Activated T-helper 17 cell treated with anti-CD3 and anti-CD28 coated beads, Interleukin-2, amount 50 U/mL, for 72 hours (primary cell): ENCODE measurements around the gene OMA1. TPM values are rescaled to one million over a fixed set of nuclear protein-coding genes. Genes with fewer than 3 reads are reported as not detected.

Source experiments
- ATAC-seq: fragments of 150-1000 bp; cut with Tn5 transposase; replicated peaks from 2 replicates; pipeline ENCODE4 v1.10.0; 2021; ENCODE audit warnings: mild to moderate bottlenecking, moderate library complexity
- H3K27ac Mint-ChIP-seq: one replicate; pipeline ENCODE4 v1.8.0; 2022; ENCODE audit warnings: mixed read lengths
- H3K27me3 Mint-ChIP-seq: one replicate; pipeline ENCODE4 v1.8.0; 2022; ENCODE audit warnings: mixed read lengths
- H3K36me3 Mint-ChIP-seq: one replicate; pipeline ENCODE4 v1.8.0; 2022; ENCODE audit warnings: low read depth, mild to moderate bottlenecking, mixed read lengths
- H3K4me1 Mint-ChIP-seq: one replicate; pipeline ENCODE4 v1.8.0; 2022; ENCODE audit warnings: mixed read lengths
- H3K4me3 Mint-ChIP-seq: one replicate; pipeline ENCODE4 v1.8.0; 2022; ENCODE audit warnings: mild to moderate bottlenecking, mixed read lengths
- H3K9me3 Mint-ChIP-seq: one replicate; pipeline ENCODE4 v1.8.0; 2022; ENCODE audit warnings: mixed read lengths
- total RNA-seq, 2 donors: library from RNA; stranded (reverse); gene quantifications; one replicate each; pipeline ENCODE4 v1.2.3, GENCODE V29; 2022

OMA1 gene
- total RNA-seq, 2 donors from 2014 or later, result 4.8 to 11.1 TPM

DNA sequence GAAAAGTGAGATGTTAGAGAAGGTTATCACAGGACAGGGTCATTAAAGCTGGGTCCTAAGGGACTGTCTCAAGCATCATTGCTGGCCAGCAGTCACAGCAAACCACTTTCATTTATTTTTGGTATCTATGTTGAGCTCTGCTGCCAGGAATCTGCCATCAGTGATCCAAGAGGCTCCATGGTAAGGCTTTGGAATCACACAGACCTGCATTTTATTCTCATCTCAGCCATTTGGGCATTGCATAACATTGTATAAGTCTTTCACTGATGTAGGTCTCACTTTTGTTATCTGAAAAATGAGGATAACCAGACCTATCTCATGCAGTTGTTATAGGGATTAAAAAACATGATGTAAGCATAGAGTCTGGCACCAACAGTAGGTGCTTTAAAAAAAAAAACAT is 77.5 kb downstream of the OMA1 start:
- Mint-ChIP-seq H3K9me3 (no peaks in the 10 kb centered on the region), H3K27me3 (no peaks in the 10 kb centered on the region), H3K27ac (no peak overlapping the region), H3K4me3 (no peak overlapping the region), H3K4me1 (no peaks in the 10 kb centered on the region), H3K36me3 (no peaks in the 10 kb centered on the region)
- ATAC-seq, result no peak

DNA sequence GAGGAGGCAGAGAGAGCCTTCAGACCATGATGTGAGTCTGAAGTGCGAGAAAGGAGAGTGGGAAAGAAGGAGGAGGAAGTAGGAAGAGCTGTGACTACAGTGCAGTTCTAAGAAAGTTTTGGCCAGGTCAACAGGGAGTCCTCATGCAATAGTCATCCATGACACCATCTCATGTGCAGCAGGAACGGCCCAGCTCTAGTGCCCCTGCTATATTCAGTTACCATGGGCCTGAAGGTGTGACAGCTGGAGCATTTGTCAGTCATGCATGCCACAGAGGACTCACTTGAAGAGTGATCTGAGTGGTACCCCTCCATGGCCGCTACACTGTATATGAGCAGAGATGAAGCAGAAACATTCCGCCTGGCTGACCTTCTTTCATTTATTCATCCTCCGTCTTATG is 77.9 kb downstream of the OMA1 start:
- H3K27ac Mint-ChIP-seq, result no peak overlapping the region
- H3K36me3 Mint-ChIP-seq, result no peaks in the 10 kb centered on the region
- H3K4me1 Mint-ChIP-seq, result no peaks in the 10 kb centered on the region
- H3K9me3 Mint-ChIP-seq, result no peaks in the 10 kb centered on the region
- H3K27me3 Mint-ChIP-seq, result no peaks in the 10 kb centered on the region
- H3K4me3 Mint-ChIP-seq, result no peak overlapping the region
- no peak for ATAC-seq

DNA sequence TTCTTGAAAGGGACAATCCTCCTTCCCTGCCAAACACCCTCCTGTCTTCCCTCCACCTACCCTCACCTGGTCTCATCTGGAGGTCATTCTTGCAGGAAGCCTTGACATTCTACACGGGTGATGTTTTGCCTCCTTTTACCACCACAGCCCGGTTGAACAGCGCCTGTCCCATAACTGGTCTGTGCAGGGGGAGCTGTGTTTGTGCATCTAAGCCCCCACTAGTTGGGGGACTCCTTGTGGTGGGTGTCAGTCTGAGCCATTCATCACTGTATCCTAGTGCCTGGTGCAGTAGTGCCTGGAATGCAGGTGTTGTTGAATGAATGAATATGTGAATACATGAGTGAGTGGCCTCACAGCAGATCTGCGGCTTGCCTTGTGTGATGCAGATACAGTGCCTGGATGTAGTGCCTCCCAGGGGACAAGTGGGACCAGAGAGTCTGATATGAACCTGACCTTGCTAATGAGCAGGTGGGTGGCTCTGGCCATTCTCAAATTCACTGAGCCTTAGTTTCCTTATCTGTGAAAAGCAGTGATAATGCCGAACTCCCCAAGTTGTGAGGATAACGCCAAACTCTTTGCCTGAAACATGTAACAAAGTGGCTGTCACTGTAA is 79.8 kb downstream of the OMA1 start:
- H3K27me3 Mint-ChIP-seq, result no peaks in the 10 kb centered on the region
- H3K4me3 Mint-ChIP-seq, result no peak overlapping the region
- no peaks in the 10 kb centered on the region for H3K36me3 Mint-ChIP-seq
- no peak for ATAC-seq
- no peaks in the 10 kb centered on the region for H3K9me3 Mint-ChIP-seq
- H3K4me1 Mint-ChIP-seq, result no peaks in the 10 kb centered on the region
- H3K27ac Mint-ChIP-seq, result no peak overlapping the region

DNA sequence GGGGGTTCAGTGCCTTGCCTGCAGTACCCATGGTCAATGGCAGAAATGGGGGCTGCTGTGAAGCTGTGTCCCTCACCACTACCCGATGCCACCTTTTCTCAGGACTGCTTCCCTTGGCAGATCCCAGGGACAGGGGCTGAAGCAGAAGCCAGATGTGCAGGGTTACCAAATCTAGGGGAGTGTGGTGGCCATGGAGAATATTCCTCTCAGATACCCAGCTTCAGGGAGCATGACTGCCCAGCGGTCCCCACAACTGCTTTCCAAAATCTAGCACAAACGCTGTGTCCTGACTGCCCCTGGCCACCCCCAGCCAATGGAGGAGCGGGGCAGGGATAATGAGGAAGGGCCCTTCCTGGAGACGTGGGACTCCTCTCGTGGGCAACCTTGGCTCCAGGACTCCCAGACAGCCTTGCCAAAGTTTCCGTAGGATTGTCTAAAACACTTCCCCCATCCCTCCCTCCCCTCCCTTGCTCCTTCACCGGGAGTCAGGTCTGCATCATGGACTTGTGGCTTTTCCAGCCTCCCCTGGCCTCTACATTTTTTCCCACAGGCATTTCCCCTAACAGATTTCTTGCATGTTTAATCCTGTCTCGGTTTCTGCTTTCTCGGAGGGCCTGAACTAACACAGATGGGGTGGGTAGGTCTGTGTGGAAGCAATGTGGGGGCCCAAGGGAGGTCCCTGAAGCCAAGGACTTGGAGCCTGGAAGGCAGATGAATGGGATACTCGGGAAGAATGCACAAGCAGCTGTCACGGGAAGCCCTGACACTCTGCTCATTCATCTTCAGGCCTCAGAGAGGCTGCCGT is 80.5 kb downstream of the OMA1 start:
- H3K27me3 Mint-ChIP-seq, result no peaks in the 10 kb centered on the region
- no peak overlapping the region for H3K27ac Mint-ChIP-seq
- H3K4me1 Mint-ChIP-seq, result no peaks in the 10 kb centered on the region

DNA sequence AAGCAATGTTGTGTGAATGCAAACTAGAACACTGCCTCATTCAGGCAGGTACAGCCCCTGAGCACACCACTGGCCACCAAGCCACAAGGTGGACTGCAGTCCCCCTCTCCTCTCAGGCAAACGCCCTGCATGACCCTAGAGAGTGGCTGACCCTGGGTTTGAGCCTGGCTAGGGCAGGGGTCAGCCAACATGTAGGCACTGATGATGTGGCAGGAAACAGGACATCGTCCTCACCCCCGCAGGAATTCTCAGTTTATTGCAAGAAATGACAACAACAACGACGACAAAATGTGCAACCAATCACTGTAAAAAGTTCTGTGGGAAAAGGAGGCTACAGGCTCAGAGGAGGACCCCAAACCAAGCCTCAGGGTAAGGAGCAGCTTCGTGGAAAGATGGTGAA is 81.3 kb downstream of the OMA1 start:
- H3K27ac Mint-ChIP-seq, result no peak overlapping the region
- no peaks in the 10 kb centered on the region for H3K36me3 Mint-ChIP-seq
- no peaks in the 10 kb centered on the region for H3K4me1 Mint-ChIP-seq
- no peaks in the 10 kb centered on the region for H3K27me3 Mint-ChIP-seq
- H3K9me3 Mint-ChIP-seq, result no peaks in the 10 kb centered on the region
- H3K4me3 Mint-ChIP-seq, result no peak overlapping the region
- no peak for ATAC-seq

More for the DNA sequence above, 80.5 kb downstream of the OMA1 start:
- ATAC-seq, result no peak
- Mint-ChIP-seq H3K9me3 (no peaks in the 10 kb centered on the region), H3K36me3 (no peaks in the 10 kb centered on the region), H3K4me3 (no peak overlapping the region)

DNA sequence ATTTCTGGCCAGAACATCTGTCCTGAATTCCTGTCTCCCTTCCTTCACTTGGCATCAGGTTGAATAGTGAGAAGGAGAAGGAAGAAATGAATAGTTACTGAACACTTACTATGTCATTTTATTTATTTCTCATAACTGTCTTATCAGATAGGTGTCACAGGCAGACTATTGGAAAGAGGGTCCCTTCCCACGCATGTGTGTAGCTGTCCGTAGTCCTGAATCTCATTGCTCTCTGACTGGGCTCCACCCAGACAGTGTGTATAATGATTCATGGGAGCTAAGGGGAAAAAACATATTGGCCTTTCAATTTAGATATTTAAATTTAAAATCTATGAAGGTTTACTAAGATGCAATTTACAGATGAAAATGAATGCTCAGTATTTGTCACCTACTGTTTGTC is 86.1 kb downstream of the OMA1 start:
- H3K4me3 Mint-ChIP-seq, result no peak overlapping the region
- H3K9me3 Mint-ChIP-seq, result peaks cover 5% of the 10 kb centered on the region
- no peak for ATAC-seq
- H3K4me1 Mint-ChIP-seq, result no peaks in the 10 kb centered on the region
- no peak overlapping the region for H3K27ac Mint-ChIP-seq
- no peaks in the 10 kb centered on the region for H3K27me3 Mint-ChIP-seq
- H3K36me3 Mint-ChIP-seq, result no peaks in the 10 kb centered on the region

DNA sequence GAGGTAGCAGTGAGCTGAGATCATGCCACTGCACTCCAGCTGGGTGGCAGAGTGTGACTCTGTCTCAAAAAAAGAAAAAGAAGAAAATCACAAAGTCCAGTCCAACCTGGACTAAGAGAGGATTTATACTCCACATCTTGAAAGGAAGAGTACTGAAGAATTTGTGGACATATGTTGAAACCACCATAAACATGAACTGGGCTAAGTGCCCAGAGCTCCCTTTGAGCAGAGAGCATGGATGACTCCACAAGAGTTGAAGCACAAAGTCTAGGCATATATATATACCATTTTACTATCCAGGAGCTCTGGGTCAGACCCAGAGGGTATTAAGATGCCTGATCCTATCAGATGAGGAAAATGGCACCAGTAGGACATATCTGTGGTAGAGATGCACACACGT is 86.6 kb downstream of the OMA1 start:
- no peaks in the 10 kb centered on the region for H3K27me3 Mint-ChIP-seq
- H3K27ac Mint-ChIP-seq, result no peak overlapping the region
- no peaks in the 10 kb centered on the region for H3K36me3 Mint-ChIP-seq
- peaks cover 5% of the 10 kb centered on the region for H3K9me3 Mint-ChIP-seq
- no peak overlapping the region for H3K4me3 Mint-ChIP-seq
- no peak for ATAC-seq
- no peaks in the 10 kb centered on the region for H3K4me1 Mint-ChIP-seq

DNA sequence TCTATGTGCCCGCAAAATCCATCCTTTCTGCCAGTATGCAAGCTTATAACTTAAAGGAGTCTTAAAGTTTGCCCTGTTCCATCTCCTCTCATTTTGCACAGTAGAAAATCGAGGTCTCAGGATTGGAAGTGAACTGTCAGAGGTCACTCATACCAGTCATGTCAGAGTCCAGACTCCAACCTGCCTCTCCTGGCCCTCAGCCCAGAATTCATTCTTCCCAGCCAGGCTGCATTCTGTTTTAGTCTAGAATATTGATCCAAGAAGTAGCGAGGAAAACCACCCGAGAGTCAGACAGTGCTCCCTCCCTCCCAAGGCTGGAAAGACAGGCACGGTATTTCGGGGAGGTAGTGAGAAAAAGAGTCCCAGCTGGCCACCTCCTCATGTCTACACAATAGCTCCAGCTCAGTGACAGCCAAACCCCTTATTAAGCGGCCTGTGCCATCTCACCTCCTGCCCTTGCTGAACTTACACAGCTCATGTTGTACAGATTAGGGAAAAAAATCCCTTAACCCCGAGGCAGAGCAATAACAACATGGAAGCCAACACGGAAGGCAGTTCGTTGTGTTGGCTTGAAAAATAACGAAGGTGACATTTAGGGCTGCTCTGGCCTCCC is 89.4 kb downstream of the OMA1 start:
- no peak overlapping the region for H3K27ac Mint-ChIP-seq

DNA sequence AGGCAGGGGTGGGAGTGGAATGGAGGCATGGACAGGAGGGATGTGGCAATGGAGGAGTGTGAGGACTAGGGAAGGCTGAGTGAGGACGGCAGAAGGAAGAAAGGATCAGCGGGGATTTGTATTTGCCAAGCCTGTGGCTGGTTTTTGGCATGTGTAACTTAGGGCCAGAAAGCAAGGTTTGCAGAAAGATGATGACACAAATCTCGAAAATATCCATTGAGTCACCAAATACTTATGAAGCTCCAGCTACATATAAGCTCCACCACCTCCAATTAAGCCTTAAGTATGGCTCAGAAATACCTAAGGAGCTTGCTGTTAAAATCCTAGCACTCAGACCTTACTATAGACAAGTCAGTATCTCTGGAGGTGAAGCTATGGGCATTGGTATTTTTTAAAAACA is 90.1 kb downstream of the OMA1 start:
- peaks cover 5% of the 10 kb centered on the region for H3K9me3 Mint-ChIP-seq
- H3K36me3 Mint-ChIP-seq, result no peaks in the 10 kb centered on the region
- H3K27ac Mint-ChIP-seq, result no peak overlapping the region
- no peak overlapping the region for H3K4me3 Mint-ChIP-seq
- no peaks in the 10 kb centered on the region for H3K27me3 Mint-ChIP-seq
- ATAC-seq, result no peak
- no peaks in the 10 kb centered on the region for H3K4me1 Mint-ChIP-seq

More for the DNA sequence above, 89.4 kb downstream of the OMA1 start:
- H3K4me1 Mint-ChIP-seq, result no peaks in the 10 kb centered on the region
- peaks cover 5% of the 10 kb centered on the region for H3K9me3 Mint-ChIP-seq
- no peaks in the 10 kb centered on the region for H3K27me3 Mint-ChIP-seq
- no peaks in the 10 kb centered on the region for H3K36me3 Mint-ChIP-seq
- no peak for ATAC-seq
- H3K4me3 Mint-ChIP-seq, result no peak overlapping the region

DNA sequence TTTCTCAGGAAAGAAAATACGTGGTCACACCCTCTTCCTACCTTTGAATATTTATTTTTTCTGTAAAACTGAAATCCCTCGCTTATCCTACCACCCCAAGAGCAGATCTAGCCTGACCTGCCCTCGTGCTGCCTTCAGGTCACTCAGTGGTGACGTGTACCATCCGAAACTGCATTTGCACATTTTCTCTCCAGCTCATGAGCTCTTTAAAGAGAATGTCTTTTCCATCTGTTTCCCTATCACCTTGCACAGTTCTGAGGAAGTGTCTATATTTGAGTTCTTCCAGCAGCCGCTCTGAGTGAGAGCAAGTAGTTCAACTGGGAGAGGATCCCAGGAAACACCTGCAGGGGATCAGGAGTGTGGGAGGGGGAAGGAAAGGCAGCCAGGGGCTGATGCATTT is 91.7 kb downstream of the OMA1 start:
- Mint-ChIP-seq H3K4me3 (no peak overlapping the region), H3K4me1 (no peaks in the 10 kb centered on the region), H3K27me3 (no peaks in the 10 kb centered on the region), H3K36me3 (no peaks in the 10 kb centered on the region), H3K27ac (no peak overlapping the region), H3K9me3 (peaks cover 5% of the 10 kb centered on the region)
- ATAC-seq, result no peak

DNA sequence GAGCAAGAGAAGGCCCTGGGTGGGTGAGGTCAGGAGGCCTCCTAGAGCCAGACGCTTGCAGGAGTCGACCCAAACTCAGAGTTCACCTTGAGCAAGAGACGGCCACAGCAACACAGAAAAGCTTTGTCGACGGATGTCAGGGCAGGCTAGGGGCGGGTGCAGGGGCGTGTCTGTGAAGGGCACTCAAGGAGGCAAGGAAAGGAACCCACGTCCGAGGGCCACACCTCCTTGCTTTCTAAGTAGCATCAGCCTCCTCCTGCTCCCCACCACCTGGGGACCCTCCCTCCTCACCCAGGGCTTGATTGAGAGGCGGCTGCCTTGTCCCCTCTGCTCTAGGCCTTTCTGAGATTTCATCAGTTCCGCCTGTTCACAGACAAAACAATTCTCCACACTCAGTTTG is 92.1 kb downstream of the OMA1 start:
- no peak overlapping the region for H3K27ac Mint-ChIP-seq
- peaks cover 5% of the 10 kb centered on the region for H3K9me3 Mint-ChIP-seq
- H3K4me1 Mint-ChIP-seq, result no peaks in the 10 kb centered on the region
- H3K4me3 Mint-ChIP-seq, result no peak overlapping the region
- no peaks in the 10 kb centered on the region for H3K27me3 Mint-ChIP-seq
- no peak for ATAC-seq
- H3K36me3 Mint-ChIP-seq, result no peaks in the 10 kb centered on the region

DNA sequence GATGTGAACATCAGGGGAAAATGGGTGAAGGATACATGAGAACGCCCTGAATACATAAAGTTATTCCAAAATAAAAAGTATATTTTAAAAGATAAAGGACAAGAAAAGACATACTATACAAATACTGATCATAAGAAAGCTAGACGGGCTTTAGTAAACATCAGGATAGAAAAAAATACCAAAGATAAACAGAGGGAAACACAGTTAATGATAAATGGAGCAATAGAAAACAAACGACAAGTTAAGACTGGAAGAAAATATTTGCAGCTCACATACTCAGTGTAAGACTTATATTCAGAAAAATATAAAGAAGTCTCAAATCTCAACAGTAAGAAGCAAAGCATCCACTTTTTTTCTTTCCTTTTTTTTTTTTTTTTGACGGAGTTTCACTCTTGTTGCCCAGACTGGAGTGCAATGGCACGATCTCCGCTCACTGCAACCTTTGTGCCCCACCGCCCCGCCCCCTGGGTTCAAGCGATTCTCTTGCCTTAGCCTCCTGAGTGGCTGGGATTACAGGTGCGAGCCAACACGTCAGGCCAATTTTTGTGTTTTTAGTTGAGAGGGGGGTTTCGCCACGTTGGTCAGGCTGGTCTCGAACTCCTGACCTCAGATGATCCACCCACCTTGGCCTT is 94.8 kb downstream of the OMA1 start:
- peaks cover 3% of the 10 kb centered on the region for H3K27me3 Mint-ChIP-seq
- no peak overlapping the region for H3K27ac Mint-ChIP-seq
- no peak overlapping the region for H3K4me3 Mint-ChIP-seq
- ATAC-seq, result no peak
- no peaks in the 10 kb centered on the region for H3K36me3 Mint-ChIP-seq
- no peaks in the 10 kb centered on the region for H3K4me1 Mint-ChIP-seq
- no peaks in the 10 kb centered on the region for H3K9me3 Mint-ChIP-seq

DNA sequence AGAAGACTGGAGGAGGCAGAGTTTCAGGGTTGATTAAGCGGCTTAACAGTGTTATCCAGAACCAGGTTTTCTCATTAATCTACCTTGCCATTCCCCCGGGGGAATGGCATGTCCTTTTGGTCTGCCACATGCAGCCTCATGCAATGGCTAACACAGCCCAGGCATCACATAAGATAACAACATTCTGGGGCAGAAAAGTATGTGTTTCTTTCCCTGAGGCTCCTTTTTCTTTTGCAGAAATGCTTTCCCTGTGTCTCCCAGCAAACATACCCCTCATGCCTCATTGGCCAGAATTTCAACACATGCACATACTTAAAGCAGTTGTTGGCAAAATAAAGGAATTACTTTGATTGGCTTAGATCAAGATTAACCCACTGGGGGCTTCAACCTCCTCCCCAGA is 98.6 kb downstream of the OMA1 start:
- no peak for ATAC-seq
- Mint-ChIP-seq H3K27ac (no peak overlapping the region), H3K4me3 (no peak overlapping the region), H3K4me1 (no peaks in the 10 kb centered on the region), H3K9me3 (no peaks in the 10 kb centered on the region), H3K36me3 (no peaks in the 10 kb centered on the region), H3K27me3 (peaks cover 3% of the 10 kb centered on the region)

DNA sequence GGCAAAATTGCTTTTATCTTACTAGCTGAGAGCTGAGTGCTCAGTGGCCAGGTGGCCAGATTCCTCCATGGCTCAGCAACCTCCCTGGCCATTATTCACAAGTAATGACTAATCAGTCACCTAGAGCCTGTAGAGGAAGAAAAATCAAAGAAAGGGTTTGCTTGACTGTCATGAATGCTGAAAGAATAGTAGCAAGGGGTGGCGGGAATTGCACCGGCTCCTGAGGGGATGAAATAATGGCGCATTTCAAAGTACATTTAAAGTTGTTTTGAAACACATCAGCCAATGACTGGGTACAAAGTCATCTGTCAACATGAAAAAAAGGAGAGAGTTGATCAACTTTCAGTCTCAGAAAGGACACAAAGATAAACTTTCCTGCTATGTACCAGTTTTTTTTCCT is 99.5 kb downstream of the OMA1 start:
- H3K9me3 Mint-ChIP-seq, result no peaks in the 10 kb centered on the region
- no peaks in the 10 kb centered on the region for H3K4me1 Mint-ChIP-seq
- peaks cover 3% of the 10 kb centered on the region for H3K27me3 Mint-ChIP-seq
- H3K27ac Mint-ChIP-seq, result no peak overlapping the region
- no peak overlapping the region for H3K4me3 Mint-ChIP-seq
- ATAC-seq, result no peak
- H3K36me3 Mint-ChIP-seq, result no peaks in the 10 kb centered on the region

DNA sequence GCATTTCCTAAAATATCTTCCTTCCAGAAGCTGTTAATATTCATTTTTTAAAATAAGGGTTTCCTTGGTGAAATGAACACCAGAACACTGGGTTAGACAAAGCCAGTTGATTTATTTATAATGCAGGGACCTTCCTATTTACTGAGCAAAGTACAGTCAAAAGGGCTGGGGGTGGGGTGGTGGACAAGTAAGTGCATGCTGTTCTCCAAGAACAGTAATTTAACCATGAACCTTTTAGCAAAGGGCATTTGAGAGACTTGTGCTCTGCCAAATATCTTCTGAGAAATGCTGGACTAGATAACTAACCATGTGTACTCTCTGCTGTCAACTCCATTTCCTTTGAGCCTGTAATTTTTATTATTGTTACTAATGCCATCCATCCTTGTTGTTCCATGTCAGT is 100.2 kb downstream of the OMA1 start:
- no peaks in the 10 kb centered on the region for H3K36me3 Mint-ChIP-seq
- no peaks in the 10 kb centered on the region for H3K4me1 Mint-ChIP-seq
- H3K9me3 Mint-ChIP-seq, result no peaks in the 10 kb centered on the region
- H3K27me3 Mint-ChIP-seq, result peaks cover 3% of the 10 kb centered on the region
- no peak overlapping the region for H3K4me3 Mint-ChIP-seq
- ATAC-seq, result no peak
- no peak overlapping the region for H3K27ac Mint-ChIP-seq
